CD4-positive, alpha-beta memory T cell (primary cell): ENCODE measurements around the gene ADIPOR2. TPM values are rescaled to one million over a fixed set of nuclear protein-coding genes. Genes with fewer than 3 reads are reported as not detected.

Experiments used
- CTCF ChIA-PET: fragments of 350-600 bp; sonication (Branson Sonifier 250); formaldehyde crosslinking; loops from one replicate; lab custom pipeline; 2021; ENCODE audit warnings: inconsistent platforms; ENCODE audit not compliant: partially characterized antibody; lab: Charles Lee
- POLR2A ChIA-PET: fragments of 350-600 bp; sonication (Branson Sonifier 250); formaldehyde crosslinking; loops from one replicate; lab custom pipeline; 2021; ENCODE audit not compliant: partially characterized antibody; lab: Charles Lee
- DNase-seq, 5 donors: peaks; one replicate each; pipeline versions ENCODE4 v3.0.0 to v3.0.0-alpha.2; 2020 to 2022; ENCODE audit warnings: mixed read lengths in 1 of 5
- H3K27ac ChIP-seq: one replicate; pipeline ENCODE4 v1.7.0; 2013; ENCODE audit warnings: low read depth, low read length
- H3K27me3 ChIP-seq: 2 replicates; pipeline ENCODE4 v1.7.0; 2013; ENCODE audit warnings: mild to moderate bottlenecking, low read length, moderate library complexity; ENCODE audit not compliant: insufficient read depth
- H3K36me3 ChIP-seq: 2 replicates; pipeline ENCODE4 v1.7.0; 2013; ENCODE audit warnings: mild to moderate bottlenecking, low read length, moderate library complexity; ENCODE audit not compliant: insufficient read depth
- H3K4me1 ChIP-seq: 2 replicates; pipeline ENCODE4 v1.7.0; 2013; ENCODE audit warnings: mild to moderate bottlenecking, low read length, moderate library complexity; ENCODE audit not compliant: insufficient read depth
- H3K4me3 ChIP-seq, 2 donors: one replicate each; pipeline ENCODE4 v1.7.0; 2013; ENCODE audit warnings: low read length in 2 of 2, mild to moderate bottlenecking in 1 of 2
- H3K9me3 ChIP-seq, 2 donors: one replicate each; pipeline ENCODE4 v1.7.0; 2013; ENCODE audit warnings: low read length in 2 of 2, control low read depth in 1 of 2; ENCODE audit not compliant: control insufficient read depth in 1 of 2
- H3K27ac Mint-ChIP-seq, 7 donors: one replicate each; pipeline ENCODE4 v1.8.0; 2020 to 2021; ENCODE audit warnings: mixed read lengths in 7 of 7, mild to moderate bottlenecking in 6 of 7, inconsistent platforms in 3 of 7, moderate library complexity in 3 of 7
- H3K27me3 Mint-ChIP-seq, 2 donors: one replicate each; pipeline ENCODE4 v1.8.0; 2020 to 2021; ENCODE audit warnings: mixed read lengths in 2 of 2
- H3K36me3 Mint-ChIP-seq, 2 donors: one replicate each; pipeline ENCODE4 v1.8.0; 2020 to 2021; ENCODE audit warnings: mixed read lengths in 2 of 2, inconsistent platforms in 1 of 2, mild to moderate bottlenecking in 1 of 2
- H3K4me1 Mint-ChIP-seq, 4 donors: one replicate each; pipeline ENCODE4 v1.8.0; 2020 to 2021; ENCODE audit warnings: mixed read lengths in 4 of 4, mild to moderate bottlenecking in 1 of 4
- H3K4me3 Mint-ChIP-seq, 8 donors: one replicate each; pipeline ENCODE4 v1.8.0; 2020 to 2021; ENCODE audit warnings: mixed read lengths in 8 of 8, mild to moderate bottlenecking in 7 of 8, moderate library complexity in 6 of 8, inconsistent platforms in 3 of 8
- H3K9me3 Mint-ChIP-seq, 8 donors: one replicate each; pipeline ENCODE4 v1.8.0; 2020 to 2021; ENCODE audit warnings: mixed read lengths in 8 of 8, mild to moderate bottlenecking in 5 of 8, inconsistent platforms in 3 of 8, moderate library complexity in 1 of 8
- intact Hi-C: fragments of 100-400 bp; cut with micrococcal nuclease; formaldehyde crosslinking; loops from one replicate; pipeline ENCODE4 v1.15.1; 2023
- polyA plus RNA-seq, 2 donors: library from polyadenylated mRNA; unstranded; fragments of 300-500 nt; fragmentation: Illumina TruSeq; gene quantifications; one replicate each; pipeline ENCODE4 v1.2.3, GENCODE V29; 2021
- total RNA-seq, 2 experiments: library from RNA; stranded (reverse); gene quantifications; one replicate each; pipeline ENCODE4 v1.2.3, GENCODE V29; 2021

The ADIPOR2 gene
- total and polyA plus RNA-seq, 4 experiments from 2014 or later, result 1.8 to 36.2 (median 19.6) TPM

GRCh38 chr12:1646569-1647284, 44.1 kb upstream of the ADIPOR2 start:
- POLR2A ChIA-PET, result no interaction called here
- Mint-ChIP-seq H3K27me3 (peaks cover 8 to 12% of the 10 kb centered on the region in 2 donors), H3K27ac (no peak overlapping the region), H3K36me3 (no peaks in the 10 kb centered on the region), H3K9me3 (no peaks in the 10 kb centered on the region), H3K4me1 (no peaks in the 10 kb centered on the region), H3K4me3 (no peak overlapping the region)
- no peaks in the 10 kb centered on the region for H3K36me3 ChIP-seq
- H3K27ac ChIP-seq, result no peak overlapping the region
- intact Hi-C loops, result no loop called here
- H3K4me3 ChIP-seq, result no peak overlapping the region
- H3K27me3 ChIP-seq, result no peaks in the 10 kb centered on the region
- H3K4me1 ChIP-seq, result no peaks in the 10 kb centered on the region
- CTCF ChIA-PET, result interaction anchor here (1.0 to 18.3 kb wide), 3 partner anchors 13 to 293 kb away, joined by 4 to 612 read pairs (median 27); no protein-coding TSS in a partner anchor
- DNase-seq, result no peak
- H3K9me3 ChIP-seq, result no peaks in the 10 kb centered on the region

GRCh38 chr12:1647285-1647669, 43.6 kb upstream of the ADIPOR2 start:
- H3K4me1 ChIP-seq, result no peaks in the 10 kb centered on the region
- Mint-ChIP-seq H3K36me3 (no peaks in the 10 kb centered on the region), H3K27me3 (peaks cover 6 to 12% of the 10 kb centered on the region in 2 donors), H3K9me3 (no peaks in the 10 kb centered on the region), H3K4me1 (no peaks in the 10 kb centered on the region), H3K27ac (no peak overlapping the region), H3K4me3 (no peak overlapping the region)
- no peak for DNase-seq
- H3K36me3 ChIP-seq, result no peaks in the 10 kb centered on the region
- intact Hi-C loops, result no loop called here
- H3K4me3 ChIP-seq, result no peak overlapping the region
- no peaks in the 10 kb centered on the region for H3K9me3 ChIP-seq
- POLR2A ChIA-PET, result no interaction called here
- H3K27me3 ChIP-seq, result no peaks in the 10 kb centered on the region
- no peak overlapping the region for H3K27ac ChIP-seq
- CTCF ChIA-PET, result interaction anchor here (1.0 to 18.3 kb wide), 3 partner anchors 13 to 293 kb away, joined by 4 to 612 read pairs (median 27); no protein-coding TSS in a partner anchor

- POLR2A ChIA-PET, result no interaction called here
Observed at GRCh38 chr12:1650260-1650977, 40.5 kb upstream of the ADIPOR2 start.

DNA sequence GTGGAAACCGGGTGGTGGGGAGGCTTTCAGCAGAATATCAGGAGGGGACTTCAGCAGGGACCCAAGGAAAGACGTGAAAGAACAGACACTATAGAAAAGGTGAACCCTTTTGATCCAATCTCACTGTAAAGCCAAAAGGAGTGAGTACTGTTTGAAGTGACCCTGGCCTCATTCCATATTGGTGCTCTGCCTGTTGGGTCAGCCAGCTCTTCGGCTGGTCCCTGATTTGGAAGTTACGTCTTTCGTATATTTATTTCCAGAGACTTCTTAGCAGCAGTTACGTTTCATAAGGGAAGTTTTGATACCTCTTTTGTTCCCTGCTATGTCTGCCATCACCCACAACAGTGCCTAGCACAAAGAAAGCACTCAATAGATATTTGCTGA, 39.9 kb upstream of the ADIPOR2 start:
- Histone ChIP-seq H3K27ac (no peak overlapping the region), H3K27me3 (no peaks in the 10 kb centered on the region), H3K4me3 (no peak overlapping the region), H3K4me1 (no peaks in the 10 kb centered on the region), H3K36me3 (no peaks in the 10 kb centered on the region), H3K9me3 (no peaks in the 10 kb centered on the region)
- H3K9me3 Mint-ChIP-seq, result no peaks in the 10 kb centered on the region
- peaks cover 4 to 15% of the 10 kb centered on the region in 2 donors for H3K27me3 Mint-ChIP-seq
- POLR2A ChIA-PET, result no interaction called here
- no peaks in the 10 kb centered on the region for H3K36me3 Mint-ChIP-seq
- no peak overlapping the region for H3K4me3 Mint-ChIP-seq
- peaks cover 0 to 4% (median 3%) of the 10 kb centered on the region in 4 donors for H3K4me1 Mint-ChIP-seq
- H3K27ac Mint-ChIP-seq, result no peak overlapping the region
- intact Hi-C loops, result no loop called here
- no peak for DNase-seq
- CTCF ChIA-PET, result interaction anchor here (0.9 to 18.3 kb wide), 6 partner anchors 10 to 296 kb away, joined by 3 to 612 read pairs (median 15); no protein-coding TSS in a partner anchor

More at GRCh38 chr12:1650260-1650977, 40.5 kb upstream of the ADIPOR2 start:
- Mint-ChIP-seq H3K9me3 (no peaks in the 10 kb centered on the region), H3K4me3 (no peak overlapping the region), H3K36me3 (no peaks in the 10 kb centered on the region), H3K4me1 (peaks cover 0 to 4% (median 3%) of the 10 kb centered on the region in 4 donors), H3K27me3 (peaks cover 6 to 15% of the 10 kb centered on the region in 2 donors), H3K27ac (peak overlapping the region in 1 of 7 donors; percentile 53)
- H3K27ac ChIP-seq, result no peak overlapping the region
- CTCF ChIA-PET, result interaction anchor here (0.9 to 18.3 kb wide), 7 partner anchors 10 to 297 kb away, joined by 3 to 612 read pairs (median 3); no protein-coding TSS in a partner anchor
- intact Hi-C loops, result no loop called here
- no peaks in the 10 kb centered on the region for H3K27me3 ChIP-seq
- H3K9me3 ChIP-seq, result no peaks in the 10 kb centered on the region
- no peaks in the 10 kb centered on the region for H3K4me1 ChIP-seq
- no peak for DNase-seq
- H3K4me3 ChIP-seq, result no peak overlapping the region
- H3K36me3 ChIP-seq, result no peaks in the 10 kb centered on the region

GRCh38 chr12:1651946-1652345, 38.9 kb upstream of the ADIPOR2 start:
- H3K27me3 ChIP-seq, result no peaks in the 10 kb centered on the region
- peaks cover 0 to 4% (median 3%) of the 10 kb centered on the region in 4 donors for H3K4me1 Mint-ChIP-seq
- no peak overlapping the region for H3K27ac Mint-ChIP-seq
- intact Hi-C loops, result loop anchor here (1.0 kb wide), 1 partner anchor 139 kb away; no protein-coding TSS in a partner anchor
- H3K36me3 Mint-ChIP-seq, result no peaks in the 10 kb centered on the region
- no peaks in the 10 kb centered on the region for H3K9me3 ChIP-seq
- H3K4me3 Mint-ChIP-seq, result no peak overlapping the region
- DNase-seq, result no peak
- H3K4me3 ChIP-seq, result no peak overlapping the region
- H3K4me1 ChIP-seq, result no peaks in the 10 kb centered on the region
- no peaks in the 10 kb centered on the region for H3K36me3 ChIP-seq
- POLR2A ChIA-PET, result interaction anchor here (6.0 kb wide), 1 partner anchor 140 kb away, joined by 57 read pairs; no protein-coding TSS in a partner anchor
- H3K27ac ChIP-seq, result no peak overlapping the region
- CTCF ChIA-PET, result interaction anchor here (1.2 to 18.3 kb wide), 6 partner anchors 8 to 313 kb away, joined by 3 to 612 read pairs (median 14); no protein-coding TSS in a partner anchor
- peaks cover 4 to 15% of the 10 kb centered on the region in 2 donors for H3K27me3 Mint-ChIP-seq
- H3K9me3 Mint-ChIP-seq, result no peaks in the 10 kb centered on the region

GRCh38 chr12:1655225-1655788, 35.6 kb upstream of the ADIPOR2 start:
- intact Hi-C loops, result no loop called here
- H3K4me3 Mint-ChIP-seq, result no peak overlapping the region
- Histone ChIP-seq H3K9me3 (no peaks in the 10 kb centered on the region), H3K4me1 (no peaks in the 10 kb centered on the region), H3K36me3 (no peaks in the 10 kb centered on the region), H3K4me3 (no peak overlapping the region), H3K27ac (no peak overlapping the region), H3K27me3 (no peaks in the 10 kb centered on the region)
- peaks cover 2 to 3% of the 10 kb centered on the region in 2 donors for H3K27me3 Mint-ChIP-seq
- no peak for DNase-seq
- H3K27ac Mint-ChIP-seq, result peak overlapping the region in 2 of 7 donors; percentile 73 to 76
- H3K4me1 Mint-ChIP-seq, result peaks cover 3 to 13% (median 4%) of the 10 kb centered on the region in 4 donors
- no peaks in the 10 kb centered on the region for H3K36me3 Mint-ChIP-seq
- H3K9me3 Mint-ChIP-seq, result no peaks in the 10 kb centered on the region
- POLR2A ChIA-PET, result interaction anchor here (0.8 to 6.0 kb wide), 3 partner anchors 36 to 136 kb away, joined by 3 to 57 read pairs (median 4); partner anchors contain the start of gene ADIPOR2
- CTCF ChIA-PET, result interaction anchor here (0.7 to 18.3 kb wide), 5 partner anchors 20 to 339 kb away, joined by 3 to 612 read pairs (median 10); no protein-coding TSS in a partner anchor
